Stimulated activated CD4-positive, alpha-beta T cell treated with anti-CD3 and anti-CD28 coated beads, Interleukin-12 subunit alpha, Interleukin-12 subunit beta, amount 100 ng/mL, for 4 hours (primary cell): ENCODE data around the gene E2F3.
A peak's percentile ranks its signal among the peaks of the same experiment; 100 is the strongest.
"Not testable (repeated sequence)": the region's sequence is repeated elsewhere in the genome, so short reads cannot be mapped to it uniquely, and the experiment has no call there.

Experiments used
- DNase-seq: peaks from one replicate; pipeline ENCODE4 v3.0.0-alpha.2; 2020

Gene E2F3

GRCh38 chr6:20472748-20473147, 71.1 kb downstream of the E2F3 start:
- no peak for DNase-seq

GRCh38 chr6:20473518-20473917, 71.8 kb downstream of the E2F3 start:
- DNase-seq = no peak

GRCh38 chr6:20474874-20475542, 73.3 kb downstream of the E2F3 start:
- DNase-seq = no peak

- no peak for DNase-seq
Observed at GRCh38 chr6:20476501-20477043, 74.9 kb downstream of the E2F3 start.

GRCh38 chr6:20477485-20477884, 75.8 kb downstream of the E2F3 start:
- no peak for DNase-seq

- DNase-seq = no peak
Observed at GRCh38 chr6:20479060-20479459, 77.4 kb downstream of the E2F3 start.

- DNase-seq = no peak
Observed at GRCh38 chr6:20479526-20479925, 77.8 kb downstream of the E2F3 start.

GRCh38 chr6:20481281-20481680, 79.6 kb downstream of the E2F3 start:
- DNase-seq = no peak

GRCh38 chr6:20483887-20484497, 82.3 kb downstream of the E2F3 start:
- DNase-seq = no peak

GRCh38 chr6:20486641-20487040, 85.0 kb downstream of the E2F3 start:
- no peak for DNase-seq

- no peak for DNase-seq
Observed at GRCh38 chr6:20487669-20488375, 86.1 kb downstream of the E2F3 start.

- no peak for DNase-seq
Observed at GRCh38 chr6:20490591-20490990, 88.9 kb downstream of the E2F3 start.

- DNase-seq = no peak
Observed at GRCh38 chr6:20492099-20492498, 90.4 kb downstream of the E2F3 start.

GRCh38 chr6:20497216-20498040, 95.7 kb downstream of the E2F3 start:
- DNase-seq = no peak

- DNase-seq = no peak
Observed at GRCh38 chr6:20498041-20498385, 96.3 kb downstream of the E2F3 start.

GRCh38 chr6:20509212-20509611, 107.5 kb downstream of the E2F3 start:
- no peak for DNase-seq

GRCh38 chr6:20511852-20512251, 110.2 kb downstream of the E2F3 start:
- DNase-seq = no peak

GRCh38 chr6:20525208-20525607, 123.5 kb downstream of the E2F3 start:
- DNase-seq = not testable (repeated sequence)

GRCh38 chr6:20529086-20529448, 127.4 kb downstream of the E2F3 start:
- DNase-seq = not testable (repeated sequence)

GRCh38 chr6:20532881-20533280, 131.2 kb downstream of the E2F3 start:
- DNase-seq = no peak

- DNase-seq = no peak
Observed at GRCh38 chr6:20533746-20534294, 132.1 kb downstream of the E2F3 start.

- DNase-seq = peak; percentile 83
Observed at GRCh38 chr6:20534295-20535262, 132.9 kb downstream of the E2F3 start, which contains the start of gene CDKAL1. Gene CDKAL1 (plus strand): TSS chr6:20534457. CDS start chr6:20546351, 11,894 bp downstream.
